HCT116 (cell line): Measurements from ENCODE around the gene CD99. TPM values are rescaled to one million over a fixed set of nuclear protein-coding genes. Genes with fewer than 3 reads are reported as not detected.

Source experiments
- ATAC-seq: fragments of 200-7000 bp; cut with Tn5 transposase; 2 replicates; pipeline ENCODE4 v1.9.1; 2020; ENCODE audit warnings: mild to moderate bottlenecking, moderate library complexity
- BruUV-seq: library from RNA; stranded (reverse); fragments of 400-500 nt; replicated peaks from 2 replicates; lab custom pipeline; 2021; lab: Mats Ljungman, UMichigan
- CTCF ChIA-PET: fragments of 300-600 bp; sonication (Branson Sonifier 250); formaldehyde crosslinking; loops from one replicate; lab custom pipeline; 2021; ENCODE audit warnings: antibody characterized with exemption; lab: Charles Lee
- POLR2A ChIA-PET: fragments of 300-600, 350-600 bp; sonication (Branson Sonifier 250); formaldehyde crosslinking; loops from one replicate; lab custom pipeline; 2021; ENCODE audit warnings: antibody characterized with exemption; lab: Charles Lee
- RAD21 ChIA-PET, 2 experiments: fragments of 300-600 bp; sonication (Branson Sonifier 250); formaldehyde crosslinking; loops; one replicate each; lab custom pipeline; 2023; ENCODE audit warnings: low total read pairs in 2 of 2; ENCODE audit not compliant: uncharacterized antibody in 2 of 2, unreplicated experiment in 2 of 2, low non-redundant PET in 1 of 2; lab: Charles Lee
- DNase-seq: peaks from one replicate; pipeline ENCODE4 v3.0.0-alpha.2; 2010; ENCODE audit warnings: low read depth, low spot score
- H2AFZ ChIP-seq: fragments of 200-600 bp; shearing (Covaris generic), sonication (generic); 2 replicates; pipeline ENCODE4 v1.6.1; 2017; ENCODE audit warnings: low read depth, mixed run types, mixed read lengths, antibody characterized with exemption, low read length; ENCODE audit not compliant: poor library complexity, severe bottlenecking
- H3K27ac ChIP-seq: 2 replicates; pipeline ENCODE4 v1.5.1; 2012; ENCODE audit warnings: low read depth, low read length
- H3K27me3 ChIP-seq: fragments of 200-600 bp; sonication (generic); 2 replicates; pipeline ENCODE4 v1.6.1; 2016; ENCODE audit warnings: mixed run types, low read length, mixed read lengths; ENCODE audit not compliant: insufficient read depth
- H3K36me3 ChIP-seq, 2 experiments: fragments of 200-500 bp in 1 of 2; fragments of 200-600 bp in 1 of 2; sonication (Bioruptor generic) in 1 of 2; sonication (generic) in 1 of 2; 2 replicates each; pipeline versions ENCODE4 v1.5.1 to v1.6.1; 2014 to 2016; ENCODE audit warnings: low read length in 2 of 2, inconsistent platforms in 1 of 2, mixed read lengths in 1 of 2, mixed run types in 1 of 2; ENCODE audit not compliant: insufficient read depth in 2 of 2, control insufficient read depth in 1 of 2
- H3K4me1 ChIP-seq, 2 experiments: fragments of 200-600 bp in 1 of 2; sonication (generic) in 1 of 2; 2 replicates each; pipeline versions ENCODE4 v1.5.1 to v1.6.1; 2012 to 2017; ENCODE audit warnings: low read length in 2 of 2, inconsistent platforms in 1 of 2, mild to moderate bottlenecking in 1 of 2, mixed read lengths in 1 of 2, mixed run types in 1 of 2, moderate library complexity in 1 of 2; ENCODE audit not compliant: insufficient read depth in 2 of 2, control insufficient read depth in 1 of 2
- H3K4me2 ChIP-seq: fragments of 200-600 bp; sonication (generic); 2 replicates; pipeline ENCODE4 v1.6.1; 2017; ENCODE audit warnings: mixed run types, low read length, mixed read lengths
- H3K4me3 ChIP-seq, 2 experiments: fragments of 200-600 bp in 1 of 2; sonication (generic) in 1 of 2; replicated peaks in 1 of 2; 2 replicates each; pipeline ENCODE4 v1.5.1; 2011 to 2016; ENCODE audit warnings: low read length in 2 of 2, control low read depth in 1 of 2, low read depth in 1 of 2, mild to moderate bottlenecking in 1 of 2, mixed read lengths in 1 of 2, mixed run types in 1 of 2
- H3K79me2 ChIP-seq: fragments of 200-600 bp; sonication (generic); 2 replicates; pipeline ENCODE4 v1.6.1; 2017; ENCODE audit warnings: mild to moderate bottlenecking, mixed run types, low read length, moderate library complexity, mixed read lengths; ENCODE audit not compliant: insufficient read depth
- H3K9ac ChIP-seq: fragments of 200-600 bp; sonication (generic); 2 replicates; pipeline ENCODE4 v1.6.1; 2016; ENCODE audit warnings: low read length, mixed read lengths
- H3K9me2 ChIP-seq: fragments of 200-600 bp; sonication (generic), shearing (Covaris generic); 2 replicates; pipeline ENCODE4 v1.6.1; 2017; ENCODE audit warnings: mixed run types, mild to moderate bottlenecking, moderate library complexity; ENCODE audit not compliant: insufficient read depth
- H3K9me3 ChIP-seq, 2 experiments: fragments of 200-500 bp in 1 of 2; fragments of 200-600 bp in 1 of 2; sonication (Bioruptor generic) in 1 of 2; sonication (generic) in 1 of 2; 2 replicates each; pipeline ENCODE4 v1.6.1; 2014 to 2017; ENCODE audit warnings: low read length in 2 of 2, mixed read lengths in 2 of 2, inconsistent platforms in 1 of 2, low read depth in 1 of 2, mild to moderate bottlenecking in 1 of 2, mixed run types in 1 of 2, moderate library complexity in 1 of 2; ENCODE audit not compliant: control insufficient read depth in 1 of 2, insufficient read depth in 1 of 2
- H4K20me1 ChIP-seq: fragments of 200-600 bp; sonication (generic), shearing (Covaris generic); 2 replicates; pipeline ENCODE4 v1.6.1; 2017; ENCODE audit warnings: mixed run types, mild to moderate bottlenecking, moderate library complexity; ENCODE audit not compliant: insufficient read depth
- CEBPB ChIP-seq: IDR thresholded peaks from 2 replicates; pipeline ENCODE4 v1.6.1; 2012; ENCODE audit warnings: low read depth
- CTCF ChIP-seq, 3 experiments: fragments of 200-600 bp in 1 of 3; sonication (generic) in 1 of 3; IDR thresholded peaks in 2 of 3; conservative IDR thresholded peaks in 1 of 3; 2 replicates each; pipeline ENCODE4 v1.5.1; 2012 to 2017; ENCODE audit warnings: low read depth in 2 of 3, low read length in 2 of 3, antibody characterized with exemption in 1 of 3, borderline replicate concordance in 1 of 3, control low read depth in 1 of 3, mild to moderate bottlenecking in 1 of 3, mixed read lengths in 1 of 3, mixed run types in 1 of 3, moderate library complexity in 1 of 3; ENCODE audit not compliant: insufficient read depth in 1 of 3
- EGR1 ChIP-seq: IDR thresholded peaks from 2 replicates; pipeline ENCODE4 v1.6.1; 2012; ENCODE audit warnings: low read depth
- ELF1 ChIP-seq: IDR thresholded peaks from 2 replicates; pipeline ENCODE4 v1.6.1; 2012; ENCODE audit warnings: low read depth, borderline replicate concordance
- EZH2 ChIP-seq: fragments of 200-600 bp; sonication (generic); IDR thresholded peaks from 2 replicates; pipeline ENCODE4 v1.6.1; 2017; ENCODE audit warnings: antibody characterized with exemption, mixed run types
- JUND ChIP-seq: IDR thresholded peaks from 2 replicates; pipeline ENCODE4 v1.6.1; 2012
- POLR2A ChIP-seq: IDR thresholded peaks from 2 replicates; pipeline ENCODE4 v1.7.0; 2011; ENCODE audit warnings: borderline replicate concordance; ENCODE audit not compliant: insufficient read depth, insufficient read length; ENCODE audit errors: extremely low read depth
- POLR2AphosphoS5 ChIP-seq: IDR thresholded peaks from 2 replicates; pipeline ENCODE4 v1.6.1; 2011; ENCODE audit warnings: mild to moderate bottlenecking, low read depth, low read length, moderate library complexity
- REST ChIP-seq: IDR thresholded peaks from 2 replicates; pipeline ENCODE4 v1.6.1; 2012; ENCODE audit warnings: low read depth
- SRF ChIP-seq: IDR thresholded peaks from 2 replicates; pipeline ENCODE4 v1.6.1; 2012; ENCODE audit warnings: low read depth
- TCF7L2 ChIP-seq: IDR thresholded peaks from 2 replicates; pipeline ENCODE4 v1.7.0; 2011; ENCODE audit warnings: borderline replicate concordance, inconsistent platforms; ENCODE audit not compliant: insufficient read depth, insufficient read length; ENCODE audit errors: extremely low read depth
- YY1 ChIP-seq: IDR thresholded peaks from 2 replicates; pipeline ENCODE4 v1.6.1; 2011; ENCODE audit warnings: low read length, low read depth, moderate library complexity, mild to moderate bottlenecking; ENCODE audit not compliant: insufficient replicate concordance; ENCODE audit errors: extremely low read depth
- ZFX ChIP-seq: fragments of 450-650 bp; IDR thresholded peaks from 2 replicates; pipeline ENCODE4 v1.6.1; 2017
- ZNF274 ChIP-seq: fragments of 200-500 bp; sonication (Bioruptor generic); IDR thresholded peaks from 2 replicates; pipeline ENCODE4 v1.6.1; 2014; ENCODE audit warnings: mild to moderate bottlenecking, low read depth, low read length, inconsistent platforms
- intact Hi-C: fragments of 100-400 bp; cut with micrococcal nuclease; formaldehyde crosslinking; loops from 2 replicates; pipeline ENCODE4 v1.10.0; 2022
- total RNA-seq: library from RNA; stranded (reverse); gene quantifications from one replicate; pipeline ENCODE4 v1.2.1, GENCODE V29; 2021; ENCODE audit not compliant: unreplicated experiment

CD99 gene
- total RNA-seq, 1 experiment from 2014 or later: 59.6 TPM

- DNase-seq (peak; percentile 7), ATAC-seq (peak; percentile 86)
- ChIA-PET RAD21 (no interaction called here), POLR2A (no interaction called here), CTCF (no interaction called here)
- Histone ChIP-seq H3K27me3 (no peaks in the 10 kb centered on the region), H3K4me3 (no peak overlapping the region), H3K4me1 (peaks cover 0 to 9% of the 10 kb centered on the region in 2 experiments; a peak in 1 of 4 replicates), H3K79me2 (no peaks in the 10 kb centered on the region), H3K9ac (no peak overlapping the region), H3K27ac (no peak overlapping the region), H3K4me2 (peak overlapping the region; percentile 41), H3K9me2 (no peaks in the 10 kb centered on the region), H3K36me3 (no peaks in the 10 kb centered on the region), H2AFZ (no peak overlapping the region), H4K20me1 (no peaks in the 10 kb centered on the region), H3K9me3 (no peaks in the 10 kb centered on the region)
- no peak for TF ChIP-seq REST
- no peak for TF ChIP-seq TCF7L2
- TF ChIP-seq ZFX: no peak
- TF ChIP-seq EGR1: no peak
- TF ChIP-seq POLR2AphosphoS5: no peak
- no peak for TF ChIP-seq CTCF (IDR thresholded peaks at IDR 0.05 in 2 of 3, conservative IDR thresholded peaks at IDR 0.05 in 1 of 3; ENCODE audit: borderline replicate concordance in 1 of 3, insufficient read depth in 1 of 3, low read depth in 2 of 3, low read length in 2 of 3)
- no peak for TF ChIP-seq ZNF274
- no peak for TF ChIP-seq SRF
- TF ChIP-seq ELF1: no peak
- no peak for TF ChIP-seq POLR2A
- no peak for TF ChIP-seq CEBPB
- TF ChIP-seq EZH2: no peak
- TF ChIP-seq YY1: no peak
- TF ChIP-seq JUND: no peak
- no TSS peak for BruUV-seq
- intact Hi-C loops: no loop called here
These were observed 76.7 kb downstream of the CD99 start for GRCh38 chrX:2767631-2768455.
